Smooth muscle cell (in vitro differentiated cells): ENCODE measurements around the gene NINJ2. TPM values are rescaled to one million over a fixed set of nuclear protein-coding genes. Genes with fewer than 3 reads are reported as not detected.
A peak's percentile ranks its signal among the peaks of the same experiment; 100 is the strongest.

Experiments
- DNase-seq: peaks from one replicate; lab custom pipeline; 2025; ENCODE audit not compliant: unreplicated experiment; lab: John Stamatoyannopoulos, UW
- H2AFZ ChIP-seq: fragments of 200-600 bp; sonication (generic); 2 replicates; pipeline ENCODE4 v1.6.0; 2016; ENCODE audit warnings: antibody characterized with exemption, low read depth, mild to moderate bottlenecking
- H3F3A ChIP-seq: fragments of 200-600 bp; sonication (generic); 2 replicates; pipeline ENCODE4 v1.6.0; 2017; ENCODE audit warnings: antibody characterized with exemption, low read depth
- H3K27ac ChIP-seq: fragments of 200-600 bp; sonication (generic); 2 replicates; pipeline ENCODE4 v1.5.1; 2016; ENCODE audit warnings: low read depth, mild to moderate bottlenecking
- H3K27me3 ChIP-seq: fragments of 200-600 bp; sonication (generic); 2 replicates; pipeline ENCODE4 v1.6.1; 2016; ENCODE audit warnings: low read depth, mild to moderate bottlenecking
- H3K36me3 ChIP-seq: fragments of 200-600 bp; sonication (generic); 2 replicates; pipeline ENCODE4 v1.5.1; 2016; ENCODE audit warnings: low read depth
- H3K4me1 ChIP-seq: fragments of 200-600 bp; sonication (generic); 2 replicates; pipeline ENCODE4 v1.5.1; 2016; ENCODE audit warnings: low read depth
- H3K4me2 ChIP-seq: fragments of 200-600 bp; sonication (generic); 2 replicates; pipeline ENCODE4 v1.6.0; 2016; ENCODE audit warnings: mild to moderate bottlenecking
- H3K4me3 ChIP-seq: fragments of 200-600 bp; sonication (generic); 2 replicates; pipeline ENCODE4 v1.5.1; 2016; ENCODE audit warnings: mild to moderate bottlenecking
- H3K79me2 ChIP-seq: fragments of 200-600 bp; sonication (generic); 2 replicates; pipeline ENCODE4 v1.6.0; 2016; ENCODE audit warnings: low read depth, mild to moderate bottlenecking
- H3K9ac ChIP-seq: fragments of 200-600 bp; sonication (generic); 2 replicates; pipeline ENCODE4 v1.6.0; 2016; ENCODE audit warnings: low read depth
- H3K9me3 ChIP-seq: fragments of 200-600 bp; sonication (generic); replicated peaks from 2 replicates; pipeline ENCODE4 v1.5.1; 2016; ENCODE audit warnings: low read depth
- H4K20me1 ChIP-seq: fragments of 200-600 bp; sonication (generic); 2 replicates; pipeline ENCODE4 v1.6.0; 2016; ENCODE audit warnings: low read depth
- CTCF ChIP-seq: fragments of 200-600 bp; sonication (generic); IDR thresholded peaks from 2 replicates; pipeline ENCODE4 v1.5.1; 2017; ENCODE audit warnings: borderline replicate concordance, mild to moderate bottlenecking, antibody characterized with exemption; ENCODE audit not compliant: insufficient read depth, poor library complexity, severe bottlenecking
- WGBS: methylation state at CpG from one replicate; pipeline ENCODE4 v1.1.7; 2016; ENCODE audit warnings: low lambda C conversion rate; 5-methylcytosine and 5-hydroxymethylcytosine counted together
- polyA plus RNA-seq: library from polyadenylated mRNA; unstranded; fragments of >200 nt; fragmentation: Nextera tagmentation; extraction: Ambion mirVana; gene quantifications from 2 replicates; pipeline ENCODE4 v1.2.1, GENCODE V29; 2016
- total RNA-seq: library from RNA; depleted of rRNA; stranded (reverse); fragments of >200 nt; gene quantifications from 2 replicates; pipeline ENCODE4 v1.2.3, GENCODE V29; 2014

NINJ2 gene
- total and polyA plus RNA-seq, 2 experiments from 2014 or later: 4.2 to 12.1 TPM

GRCh38 chr12:573232-573631, 90.0 kb downstream of the NINJ2 start:
- Histone ChIP-seq H3K27me3 (no peaks in the 10 kb centered on the region), H3K4me2 (no peak overlapping the region), H3K9ac (no peak overlapping the region), H3K4me1 (peaks cover 20% of the 10 kb centered on the region), H3K79me2 (no peaks in the 10 kb centered on the region), H3K4me3 (no peak overlapping the region), H3K36me3 (no peaks in the 10 kb centered on the region), H3K27ac (no peak overlapping the region), H3F3A (peaks cover 25% of the 10 kb centered on the region), H2AFZ (no peak overlapping the region), H4K20me1 (no peaks in the 10 kb centered on the region), H3K9me3 (no peaks in the 10 kb centered on the region)
- no peak for DNase-seq
- TF ChIP-seq CTCF: no peak
- 89% methylated on average over 5 of the region's 5 CpGs for WGBS

GRCh38 chr12:572532-572899, 90.7 kb downstream of the NINJ2 start:
- Histone ChIP-seq H3K4me1 (peaks cover 20% of the 10 kb centered on the region), H4K20me1 (no peaks in the 10 kb centered on the region), H3K4me2 (peak overlapping the region; percentile 88), H3K27me3 (no peaks in the 10 kb centered on the region), H3K36me3 (no peaks in the 10 kb centered on the region), H3K27ac (peak overlapping the region; percentile 92), H3F3A (peaks cover 25% of the 10 kb centered on the region), H2AFZ (no peak overlapping the region), H3K79me2 (no peaks in the 10 kb centered on the region), H3K4me3 (no peak overlapping the region), H3K9ac (peak overlapping the region; percentile 10), H3K9me3 (no peaks in the 10 kb centered on the region)
- TF ChIP-seq CTCF: no peak
- DNase-seq: no peak
- WGBS: 72% methylated on average over 3 of the region's 3 CpGs

GRCh38 chr12:571795-572531, 91.3 kb downstream of the NINJ2 start:
- peak overlapping the region; percentile 92 for H3K27ac ChIP-seq
- H3F3A ChIP-seq: peaks cover 25% of the 10 kb centered on the region
- no peak for TF ChIP-seq CTCF
- peaks cover 20% of the 10 kb centered on the region for H3K4me1 ChIP-seq
- peak overlapping the region; percentile 88 for H3K4me2 ChIP-seq
- H3K27me3 ChIP-seq: no peaks in the 10 kb centered on the region
- no peaks in the 10 kb centered on the region for H3K9me3 ChIP-seq
- 39% methylated on average over 19 of the region's 19 CpGs for WGBS
- no peaks in the 10 kb centered on the region for H3K36me3 ChIP-seq
- no peak overlapping the region for H3K4me3 ChIP-seq
- peak overlapping the region; percentile 10 for H3K9ac ChIP-seq
- H2AFZ ChIP-seq: no peak overlapping the region
- H3K79me2 ChIP-seq: no peaks in the 10 kb centered on the region
- H4K20me1 ChIP-seq: no peaks in the 10 kb centered on the region
- no peak for DNase-seq
